ENCODE measurements around the gene FHIT.

GRCh38 chr3:61169621-61170251, 81.5 kb downstream of the FHIT start:
- TF ChIP-seq CTCF (IDR thresholded peaks at IDR 0.05) (no peak), EP300 (IDR thresholded peaks at IDR 0.05; ENCODE audit: low read depth) (no peak), POLR2A (IDR thresholded peaks at IDR 0.05) (no peak)

Measured in transverse colon (tissue), 3 donors.